ENCODE data around the gene ADH1A. TPM values are rescaled to one million over a fixed set of nuclear protein-coding genes. Genes with fewer than 3 reads are reported as not detected.

Gene ADH1A
- total RNA-seq, result not detected in 2 replicates

GRCh38 chr4:99290848-99291786 lies at the start of gene ADH1A:
ADH1A (minus strand) TSS chr4:99290985; CDS start chr4:99290914, 71 bp downstream.
- no peak within 1 kb of the TSS for H3K27ac Mint-ChIP-seq
- no peaks in the 10 kb centered on the region for H3K4me1 Mint-ChIP-seq
- ChIA-PET POLR2A (no interaction called here), CTCF (no interaction called here)
- TF ChIP-seq CTCF (IDR thresholded peaks at IDR 0.05), result no peak
- intact Hi-C loops (cut with micrococcal nuclease), result no loop called here
- H3K4me3 Mint-ChIP-seq, result no peak within 1 kb of the TSS
- no peaks in the 10 kb centered on the region for H3K36me3 Mint-ChIP-seq (ENCODE audit: low read depth)
- no peak for ATAC-seq (ENCODE audit: low read depth)
- H3K27me3 Mint-ChIP-seq, result no peaks in the 10 kb centered on the region
- H3K9me3 Mint-ChIP-seq, result peaks cover 9% of the 10 kb centered on the region
- no peak for DNase-seq

- DNase-seq (no peak), ATAC-seq (ENCODE audit: low read depth) (no peak)
- peaks cover 3% of the 10 kb centered on the region for H3K27me3 Mint-ChIP-seq
- no peaks in the 10 kb centered on the region for H3K4me1 Mint-ChIP-seq
- no peak overlapping the region for H3K27ac Mint-ChIP-seq
- H3K4me3 Mint-ChIP-seq, result no peak overlapping the region
- CTCF ChIA-PET, result no interaction called here
- H3K9me3 Mint-ChIP-seq, result no peaks in the 10 kb centered on the region
- POLR2A ChIA-PET, result no interaction called here
- TF ChIP-seq CTCF (IDR thresholded peaks at IDR 0.05), result no peak
- intact Hi-C loops (cut with micrococcal nuclease), result no loop called here
- H3K36me3 Mint-ChIP-seq (ENCODE audit: low read depth), result no peaks in the 10 kb centered on the region
These were observed 48.4 kb upstream of the ADH1A start for GRCh38 chr4:99339172-99339571.

- intact Hi-C loops (cut with micrococcal nuclease), result no loop called here
- Mint-ChIP-seq H3K27me3 (peaks cover 3% of the 10 kb centered on the region), H3K27ac (no peak overlapping the region), H3K4me3 (no peak overlapping the region), H3K36me3 (ENCODE audit: low read depth) (no peaks in the 10 kb centered on the region), H3K4me1 (no peaks in the 10 kb centered on the region), H3K9me3 (no peaks in the 10 kb centered on the region)
- POLR2A ChIA-PET, result no interaction called here
- DNase-seq (no peak), ATAC-seq (ENCODE audit: low read depth) (no peak)
- TF ChIP-seq CTCF (IDR thresholded peaks at IDR 0.05), result no peak
- CTCF ChIA-PET, result no interaction called here
These were observed 45.8 kb upstream of the ADH1A start for GRCh38 chr4:99336553-99336952.

DNA sequence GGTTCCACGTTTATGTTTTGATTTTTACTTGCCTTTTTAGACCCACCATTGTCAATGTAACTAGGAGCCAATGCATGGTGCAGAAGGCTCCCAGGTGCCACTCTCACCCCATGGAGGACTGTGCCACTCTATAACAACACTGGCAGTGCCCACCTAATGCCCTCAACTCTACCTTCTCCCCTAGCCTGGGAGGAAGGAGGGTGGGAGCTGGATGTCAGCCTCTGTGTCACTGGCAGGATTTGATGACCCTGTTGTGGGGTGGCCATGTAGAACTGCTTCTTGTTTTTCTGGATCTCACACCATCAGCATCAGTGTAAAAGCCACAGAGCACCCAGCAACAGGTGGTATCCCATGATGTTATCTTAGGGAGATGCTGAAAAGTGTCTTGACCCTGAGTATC lies 44.1 kb upstream of the ADH1A start:
- no peak overlapping the region for H3K27ac Mint-ChIP-seq
- H3K4me1 Mint-ChIP-seq, result no peaks in the 10 kb centered on the region
- H3K4me3 Mint-ChIP-seq, result no peak overlapping the region
- no peaks in the 10 kb centered on the region for H3K9me3 Mint-ChIP-seq
- no peak for TF ChIP-seq CTCF (IDR thresholded peaks at IDR 0.05)
- no peak for DNase-seq
- ATAC-seq (ENCODE audit: low read depth), result no peak
- H3K36me3 Mint-ChIP-seq (ENCODE audit: low read depth), result no peaks in the 10 kb centered on the region
- H3K27me3 Mint-ChIP-seq, result peaks cover 3% of the 10 kb centered on the region
- POLR2A ChIA-PET, result no interaction called here
- intact Hi-C loops (cut with micrococcal nuclease), result no loop called here
- CTCF ChIA-PET, result no interaction called here

GRCh38 chr4:99330648-99331047 lies 39.9 kb upstream of the ADH1A start:
- ATAC-seq (ENCODE audit: low read depth) (no peak), DNase-seq (no peak)
- Mint-ChIP-seq H3K27ac (no peak overlapping the region), H3K4me3 (no peak overlapping the region), H3K27me3 (peaks cover 3% of the 10 kb centered on the region), H3K4me1 (no peaks in the 10 kb centered on the region), H3K36me3 (ENCODE audit: low read depth) (no peaks in the 10 kb centered on the region), H3K9me3 (peaks cover 4% of the 10 kb centered on the region)
- intact Hi-C loops (cut with micrococcal nuclease), result no loop called here
- POLR2A ChIA-PET, result no interaction called here
- no peak for TF ChIP-seq CTCF (IDR thresholded peaks at IDR 0.05)
- CTCF ChIA-PET, result no interaction called here
